Large intestine (tissue), 12 donors: Measurements from ENCODE around the gene MFAP2. TPM values are rescaled to one million over a fixed set of nuclear protein-coding genes. Genes with fewer than 3 reads are reported as not detected.
A peak's percentile ranks its signal among the peaks of the same experiment; 100 is the strongest.

Experiments
- DNase-seq, 2 donors: peaks; one replicate each; pipeline versions ENCODE4 v3.0.0 to v3.0.0-alpha.2; 2013
- H3K27ac ChIP-seq: one replicate; pipeline ENCODE4 v1.5.1; 2013; ENCODE audit warnings: low read length
- H3K27me3 ChIP-seq: 2 replicates; pipeline ENCODE4 v1.6.1; 2013; ENCODE audit warnings: low read length; ENCODE audit not compliant: control insufficient read depth, insufficient read depth
- H3K36me3 ChIP-seq: 2 replicates; pipeline ENCODE4 v1.6.1; 2013; ENCODE audit warnings: low read length; ENCODE audit not compliant: control insufficient read depth, insufficient read depth
- H3K4me1 ChIP-seq: one replicate; pipeline ENCODE4 v1.6.1; 2013; ENCODE audit warnings: low read length; ENCODE audit not compliant: control insufficient read depth, insufficient read depth
- H3K4me3 ChIP-seq: one replicate; pipeline ENCODE4 v1.5.1; 2013; ENCODE audit warnings: low read length
- H3K9me3 ChIP-seq: one replicate; pipeline ENCODE4 v1.6.1; 2013; ENCODE audit warnings: mild to moderate bottlenecking, low read depth, low read length, moderate library complexity; ENCODE audit not compliant: control insufficient read depth
- WGBS: methylation state at CpG from one replicate; pipeline ENCODE4 v1.1.5; 2013; ENCODE audit warnings: low lambda C conversion rate; ENCODE audit not compliant: insufficient coverage; 5-methylcytosine and 5-hydroxymethylcytosine counted together
- long read RNA-seq, 11 donors: transcript quantifications; one replicate each; lab custom pipeline, GENCODE V29; 2026
- polyA plus RNA-seq: library from polyadenylated mRNA; unstranded; fragments of 120-200 nt; gene quantifications from one replicate; pipeline ENCODE4 v1.2.1, GENCODE V29; 2013

MFAP2 gene
- polyA plus RNA-seq, result 121 TPM
- long read RNA-seq, donor 1, transcript MFAP2-202 (9 exons, 1,260 nt), result major isoform, 22 of 44 reads
- long read RNA-seq, donor 1, partial matches to known transcripts, result 8 of 44 reads
- long read RNA-seq, donor 1, other reads (novel, unspliced or antisense), result 13 of 44 reads
- long read RNA-seq, donor 2, transcript MFAP2-202 (9 exons, 1,260 nt), result major isoform, 47 of 107 reads
- long read RNA-seq, donor 2, partial matches to known transcripts, result 17 of 107 reads
- long read RNA-seq, donor 2, other reads (novel, unspliced or antisense), result 41 of 107 reads
- long read RNA-seq, donor 3, result 0 reads
- long read RNA-seq, donor 4, transcript MFAP2-202 (9 exons, 1,260 nt), result major isoform, 5 of 5 reads
- long read RNA-seq, donor 4, partial matches to known transcripts, result 0 of 5 reads
- long read RNA-seq, donor 4, other reads (novel, unspliced or antisense), result 0 of 5 reads
- long read RNA-seq, donor 5, transcript MFAP2-202 (9 exons, 1,260 nt), result major isoform, 23 of 49 reads
- long read RNA-seq, donor 5, partial matches to known transcripts, result 6 of 49 reads
- long read RNA-seq, donor 5, other reads (novel, unspliced or antisense), result 18 of 49 reads
- long read RNA-seq, donor 6, transcript MFAP2-202 (9 exons, 1,260 nt), result major isoform, 40 of 102 reads
- long read RNA-seq, donor 6, partial matches to known transcripts, result 41 of 102 reads
- long read RNA-seq, donor 6, other reads (novel, unspliced or antisense), result 19 of 102 reads
- long read RNA-seq, donor 7, transcript MFAP2-202 (9 exons, 1,260 nt), result major isoform, 36 of 90 reads
- long read RNA-seq, donor 7, partial matches to known transcripts, result 39 of 90 reads
- long read RNA-seq, donor 7, other reads (novel, unspliced or antisense), result 15 of 90 reads
- long read RNA-seq, donor 8, transcript MFAP2-202 (9 exons, 1,260 nt), result major isoform, 42 of 154 reads
- long read RNA-seq, donor 8, partial matches to known transcripts, result 64 of 154 reads
- long read RNA-seq, donor 8, other reads (novel, unspliced or antisense), result 43 of 154 reads
- long read RNA-seq, donor 9, transcript MFAP2-202 (9 exons, 1,260 nt), result major isoform, 29 of 78 reads
- long read RNA-seq, donor 9, partial matches to known transcripts, result 35 of 78 reads
- long read RNA-seq, donor 9, other reads (novel, unspliced or antisense), result 11 of 78 reads
- long read RNA-seq, donor 10, transcript MFAP2-202 (9 exons, 1,260 nt), result major isoform, 69 of 171 reads
- long read RNA-seq, donor 10, partial matches to known transcripts, result 49 of 171 reads
- long read RNA-seq, donor 10, other reads (novel, unspliced or antisense), result 49 of 171 reads
- long read RNA-seq, donor 11, transcript MFAP2-202 (9 exons, 1,260 nt), result major isoform, 41 of 89 reads
- long read RNA-seq, donor 11, partial matches to known transcripts, result 47 of 89 reads
- long read RNA-seq, donor 11, other reads (novel, unspliced or antisense), result 0 of 89 reads

GRCh38 chr1:16980473-16981268 lies at the start of gene MFAP2:
TSS of gene MFAP2 (minus strand) at chr1:16980620. CDS start at chr1:16978273, 2,347 bp downstream.
- H3K27ac ChIP-seq, result peak within 1 kb of the TSS; percentile 63
- no peaks in the 10 kb centered on the region for H3K9me3 ChIP-seq
- H3K4me3 ChIP-seq, result peak within 1 kb of the TSS; percentile 73
- no peaks in the 10 kb centered on the region for H3K27me3 ChIP-seq
- H3K4me1 ChIP-seq, result peaks cover 35% of the 10 kb centered on the region
- H3K36me3 ChIP-seq, result peaks cover 22% of the 10 kb centered on the region
- peak; percentile 48 to 76 for DNase-seq
- WGBS, result no CpG with 5 or more reads among the region's 53 CpGs

- Histone ChIP-seq H3K9me3 (no peaks in the 10 kb centered on the region), H3K27ac (no peak overlapping the region), H3K4me1 (no peaks in the 10 kb centered on the region), H3K36me3 (peaks cover 71% of the 10 kb centered on the region), H3K27me3 (no peaks in the 10 kb centered on the region), H3K4me3 (no peak overlapping the region)
- DNase-seq, result no peak
- WGBS, result 100% methylated on average over 2 of the region's 4 CpGs
These were observed 49.8 kb upstream of the MFAP2 start for GRCh38 chr1:17030206-17030605.

- H3K27ac ChIP-seq, result no peak overlapping the region
- H3K36me3 ChIP-seq, result peaks cover 85% of the 10 kb centered on the region
- H3K4me3 ChIP-seq, result no peak overlapping the region
- H3K9me3 ChIP-seq, result no peaks in the 10 kb centered on the region
- no CpG with 5 or more reads among the region's 5 CpGs for WGBS
- H3K27me3 ChIP-seq, result no peaks in the 10 kb centered on the region
- no peaks in the 10 kb centered on the region for H3K4me1 ChIP-seq
- no peak for DNase-seq
These were observed 48.3 kb upstream of the MFAP2 start for GRCh38 chr1:17028662-17029188.

- Histone ChIP-seq H3K9me3 (no peaks in the 10 kb centered on the region), H3K4me1 (no peaks in the 10 kb centered on the region), H3K4me3 (no peak overlapping the region), H3K27me3 (no peaks in the 10 kb centered on the region), H3K27ac (no peak overlapping the region), H3K36me3 (peaks cover 86% of the 10 kb centered on the region)
- no CpG with 5 or more reads among the region's 2 CpGs for WGBS
- DNase-seq, result no peak
These were observed 47.5 kb upstream of the MFAP2 start for GRCh38 chr1:17027900-17028299.

- no peak overlapping the region for H3K27ac ChIP-seq
- no CpG with 5 or more reads among the region's 5 CpGs for WGBS
- DNase-seq, result no peak
- no peaks in the 10 kb centered on the region for H3K9me3 ChIP-seq
- no peaks in the 10 kb centered on the region for H3K27me3 ChIP-seq
- H3K36me3 ChIP-seq, result peaks cover 86% of the 10 kb centered on the region
- no peak overlapping the region for H3K4me3 ChIP-seq
- no peaks in the 10 kb centered on the region for H3K4me1 ChIP-seq
These were observed 47.0 kb upstream of the MFAP2 start for GRCh38 chr1:17027403-17027802.

- no peak overlapping the region for H3K4me3 ChIP-seq
These were observed 44.3 kb upstream of the MFAP2 start for GRCh38 chr1:17024721-17025120.

GRCh38 chr1:17023573-17023972 lies 43.2 kb upstream of the MFAP2 start:
- no CpG with 5 or more reads among the region's 3 CpGs for WGBS
- Histone ChIP-seq H3K27me3 (no peaks in the 10 kb centered on the region), H3K27ac (no peak overlapping the region), H3K4me1 (no peaks in the 10 kb centered on the region), H3K4me3 (no peak overlapping the region), H3K36me3 (peaks cover 94% of the 10 kb centered on the region), H3K9me3 (no peaks in the 10 kb centered on the region)
- DNase-seq, result no peak

More at GRCh38 chr1:17024721-17025120, 44.3 kb upstream of the MFAP2 start:
- no peaks in the 10 kb centered on the region for H3K9me3 ChIP-seq
- WGBS, result no CpG with 5 or more reads among the region's 1 CpG
- no peak overlapping the region for H3K27ac ChIP-seq
- H3K27me3 ChIP-seq, result no peaks in the 10 kb centered on the region
- H3K36me3 ChIP-seq, result peaks cover 93% of the 10 kb centered on the region
- no peaks in the 10 kb centered on the region for H3K4me1 ChIP-seq
- DNase-seq, result no peak

- WGBS, result no CpG with 5 or more reads among the region's 4 CpGs
- H3K36me3 ChIP-seq, result peaks cover 94% of the 10 kb centered on the region
These were observed 42.7 kb upstream of the MFAP2 start for GRCh38 chr1:17023102-17023501.

GRCh38 chr1:17021896-17022295 lies 41.5 kb upstream of the MFAP2 start:
- no peak overlapping the region for H3K4me3 ChIP-seq
- no peaks in the 10 kb centered on the region for H3K9me3 ChIP-seq
- no peak for DNase-seq
- no peaks in the 10 kb centered on the region for H3K4me1 ChIP-seq
- no peak overlapping the region for H3K27ac ChIP-seq
- no peaks in the 10 kb centered on the region for H3K27me3 ChIP-seq
- WGBS, result 100% methylated on average over 1 of the region's 10 CpGs
- H3K36me3 ChIP-seq, result peaks cover 84% of the 10 kb centered on the region

More at GRCh38 chr1:17023102-17023501, 42.7 kb upstream of the MFAP2 start:
- no peaks in the 10 kb centered on the region for H3K4me1 ChIP-seq
- H3K27ac ChIP-seq, result no peak overlapping the region
- H3K4me3 ChIP-seq, result no peak overlapping the region
- no peaks in the 10 kb centered on the region for H3K27me3 ChIP-seq
- DNase-seq, result no peak
- H3K9me3 ChIP-seq, result no peaks in the 10 kb centered on the region
